GM21381 (cell line): Measurements from ENCODE around the gene TRPC4AP.
"Not testable (repeated sequence)": the region's sequence is repeated elsewhere in the genome, so short reads cannot be mapped to it uniquely, and the experiment has no call there.

Source experiments
- ATAC-seq: cut with Tn5 transposase; IDR thresholded peaks from one replicate; pipeline ENCODE4 v1.9.1; 2021; ENCODE audit warnings: mild to moderate bottlenecking, moderate library complexity; ENCODE audit not compliant: unreplicated experiment

The TRPC4AP gene, protein sequence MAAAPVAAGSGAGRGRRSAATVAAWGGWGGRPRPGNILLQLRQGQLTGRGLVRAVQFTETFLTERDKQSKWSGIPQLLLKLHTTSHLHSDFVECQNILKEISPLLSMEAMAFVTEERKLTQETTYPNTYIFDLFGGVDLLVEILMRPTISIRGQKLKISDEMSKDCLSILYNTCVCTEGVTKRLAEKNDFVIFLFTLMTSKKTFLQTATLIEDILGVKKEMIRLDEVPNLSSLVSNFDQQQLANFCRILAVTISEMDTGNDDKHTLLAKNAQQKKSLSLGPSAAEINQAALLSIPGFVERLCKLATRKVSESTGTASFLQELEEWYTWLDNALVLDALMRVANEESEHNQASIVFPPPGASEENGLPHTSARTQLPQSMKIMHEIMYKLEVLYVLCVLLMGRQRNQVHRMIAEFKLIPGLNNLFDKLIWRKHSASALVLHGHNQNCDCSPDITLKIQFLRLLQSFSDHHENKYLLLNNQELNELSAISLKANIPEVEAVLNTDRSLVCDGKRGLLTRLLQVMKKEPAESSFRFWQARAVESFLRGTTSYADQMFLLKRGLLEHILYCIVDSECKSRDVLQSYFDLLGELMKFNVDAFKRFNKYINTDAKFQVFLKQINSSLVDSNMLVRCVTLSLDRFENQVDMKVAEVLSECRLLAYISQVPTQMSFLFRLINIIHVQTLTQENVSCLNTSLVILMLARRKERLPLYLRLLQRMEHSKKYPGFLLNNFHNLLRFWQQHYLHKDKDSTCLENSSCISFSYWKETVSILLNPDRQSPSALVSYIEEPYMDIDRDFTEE

DNA sequence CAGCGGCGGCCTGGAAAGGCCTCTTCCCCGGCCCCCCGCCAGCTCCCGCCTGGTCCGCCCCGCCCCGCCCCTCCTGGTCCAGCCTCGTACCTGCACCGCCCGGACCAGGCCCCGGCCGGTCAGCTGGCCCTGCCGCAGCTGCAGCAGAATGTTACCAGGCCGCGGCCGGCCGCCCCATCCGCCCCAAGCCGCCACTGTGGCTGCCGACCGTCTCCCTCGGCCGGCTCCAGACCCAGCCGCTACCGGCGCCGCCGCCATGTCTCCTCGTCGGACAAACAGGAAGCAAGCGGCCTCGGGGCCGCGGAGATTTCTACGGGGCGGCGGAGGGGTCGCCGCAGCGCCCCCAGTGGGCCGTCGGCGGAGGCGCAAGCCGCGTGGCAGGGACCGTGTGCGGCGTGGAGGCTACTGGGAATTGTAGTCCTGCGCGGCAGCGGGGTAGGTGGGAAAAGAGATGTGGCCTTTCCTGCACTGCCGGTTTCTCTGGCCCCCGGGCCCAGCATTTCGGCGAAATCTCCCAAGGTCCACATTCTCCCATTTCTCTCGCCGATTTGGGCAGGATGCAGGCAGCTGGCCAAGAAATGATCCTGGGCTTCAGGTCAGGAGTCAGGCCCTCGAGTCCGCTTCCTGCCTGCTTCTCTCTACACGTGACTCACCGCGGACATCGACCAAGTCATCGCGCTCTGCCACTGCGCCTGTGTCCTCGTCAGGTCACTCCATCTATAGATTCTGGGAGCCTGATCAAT, at the start of gene TRPC4AP:
Gene TRPC4AP (minus strand): TSS at position 284 of the 743 bp plus-strand sequence. CDS start 26 bp downstream, at position 258.
- ATAC-seq = peak; percentile 91

DNA sequence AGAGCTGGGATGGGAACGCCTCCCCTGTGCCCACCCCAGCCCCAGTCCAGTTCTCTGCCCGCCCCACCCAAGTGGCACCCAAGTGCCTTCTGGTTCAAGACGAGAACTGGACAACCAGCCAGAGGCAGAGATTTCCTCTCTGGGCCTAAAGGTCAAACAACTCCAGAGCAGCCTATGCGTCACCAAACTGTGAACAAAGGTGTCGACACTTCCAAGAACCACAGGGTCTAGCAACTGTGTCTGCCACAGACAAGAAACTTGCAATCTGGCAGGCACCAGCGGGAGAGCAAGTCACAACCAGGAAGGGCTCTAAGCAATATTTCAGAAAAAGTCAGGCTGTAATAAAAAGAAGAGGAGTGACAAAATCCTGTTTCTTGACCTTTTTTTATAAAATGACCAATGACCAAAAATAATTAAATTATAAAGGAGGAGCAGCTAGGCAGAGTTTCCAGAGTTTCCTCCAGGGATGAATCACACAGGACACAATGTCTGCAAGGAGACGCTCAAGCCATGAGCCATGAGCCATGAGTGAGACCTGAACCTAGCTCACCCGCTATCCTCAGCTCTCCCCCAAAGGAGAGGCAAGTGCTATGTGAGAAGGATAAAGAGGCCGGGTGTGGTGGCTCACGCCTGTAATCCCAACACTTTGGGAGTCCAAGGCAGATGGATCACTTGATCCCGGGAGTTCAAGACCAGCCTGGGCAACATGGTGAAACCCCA, 43.4 kb upstream of the TRPC4AP start:
- no peak for ATAC-seq

DNA sequence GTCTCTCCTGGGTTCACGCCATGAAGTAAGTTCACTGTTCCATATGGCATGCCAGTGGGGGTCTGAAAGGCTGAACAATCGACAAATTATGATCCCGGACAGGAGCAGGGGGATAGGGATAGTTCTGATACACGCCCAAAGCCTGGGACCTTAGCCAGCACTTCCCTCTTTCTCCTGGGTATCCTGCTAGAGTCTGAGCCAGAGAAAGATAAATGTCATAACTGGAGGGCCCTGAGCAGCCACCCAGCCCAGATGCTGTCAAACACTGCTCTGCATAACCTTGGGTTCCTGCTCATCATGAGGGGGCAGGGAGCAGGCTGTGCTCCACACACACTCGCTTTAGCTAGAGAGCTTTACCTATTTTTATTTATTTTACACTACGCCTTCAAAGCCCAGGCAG, 42.3 kb upstream of the TRPC4AP start:
- no peak for ATAC-seq

DNA sequence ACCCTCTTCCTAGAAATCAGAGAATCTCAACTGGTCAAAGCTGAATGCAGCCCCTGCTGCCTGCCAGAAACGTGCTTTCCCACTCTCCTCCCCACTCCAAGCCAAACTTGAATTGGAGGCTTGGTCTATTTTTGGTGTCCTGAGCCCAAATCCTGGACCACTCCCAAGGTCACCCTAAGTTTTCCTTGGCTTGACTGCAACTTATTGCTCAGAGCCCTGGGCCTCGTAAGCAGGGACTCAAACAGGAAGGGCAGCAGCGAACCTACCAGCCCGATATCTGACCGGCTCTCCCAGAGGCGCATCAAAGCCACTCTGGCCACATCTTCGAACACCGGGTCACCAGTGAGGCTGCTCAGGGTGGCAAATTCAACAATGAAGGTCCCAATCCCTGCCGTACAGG, 41.9 kb upstream of the TRPC4AP start:
- no peak for ATAC-seq

DNA sequence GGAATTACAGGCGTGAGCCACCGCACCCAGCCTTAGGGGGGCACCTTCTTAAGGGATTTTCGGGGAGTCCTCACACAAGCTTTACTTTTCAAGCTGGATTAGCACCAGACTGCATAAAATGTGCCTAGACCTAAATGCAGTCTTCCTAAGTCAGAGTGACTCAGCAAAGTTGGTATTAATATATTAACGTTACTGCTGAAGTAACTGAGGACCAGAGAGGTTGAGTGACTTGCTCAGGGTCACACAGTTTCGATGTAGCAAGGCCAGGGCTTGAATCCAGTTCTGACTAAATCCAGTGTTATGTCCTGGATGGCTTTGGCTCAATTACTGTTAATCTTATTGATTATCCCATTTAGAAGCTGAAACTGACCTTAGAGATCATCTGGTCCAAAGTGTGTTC, 41.1 kb upstream of the TRPC4AP start:
- ATAC-seq = no peak

DNA sequence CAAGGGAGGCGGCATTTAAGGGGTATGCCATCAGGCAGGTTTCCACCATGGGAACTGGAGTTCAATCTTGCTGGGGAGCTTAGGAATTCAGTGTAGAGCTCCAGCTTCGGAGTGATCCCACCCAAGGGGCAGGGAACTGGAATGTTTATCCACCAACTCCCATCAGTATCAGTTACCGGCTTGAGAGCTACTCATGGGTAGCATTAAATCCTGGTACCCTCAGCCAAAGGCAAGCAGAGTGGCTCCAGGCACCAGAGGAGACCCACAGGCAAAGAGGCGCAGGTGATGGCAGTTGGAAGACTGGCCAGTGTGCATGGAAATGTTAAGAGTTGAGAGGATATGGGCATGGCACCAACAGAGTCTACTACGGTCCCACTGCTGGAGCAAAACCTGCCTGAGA, 40.4 kb upstream of the TRPC4AP start:
- ATAC-seq = no peak

DNA sequence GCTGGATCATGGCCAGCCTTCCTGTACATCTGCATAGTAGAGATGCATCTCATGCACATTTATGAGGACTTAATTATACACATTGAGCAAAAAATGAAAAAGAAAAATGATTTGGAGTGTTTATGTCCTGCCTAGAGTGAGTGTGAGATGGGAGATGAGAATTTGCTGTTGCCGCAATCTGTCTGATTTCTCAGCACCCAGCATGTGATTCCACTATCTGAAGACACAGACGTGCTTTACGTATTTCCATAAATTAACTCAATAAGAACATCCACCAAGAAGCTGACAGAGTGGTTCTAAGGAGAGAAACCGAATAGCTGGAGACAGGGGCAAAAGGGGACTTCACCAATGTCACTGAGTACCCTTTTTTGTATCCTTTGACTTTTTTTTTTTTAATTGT, 39.3 kb upstream of the TRPC4AP start:
- no peak for ATAC-seq

DNA sequence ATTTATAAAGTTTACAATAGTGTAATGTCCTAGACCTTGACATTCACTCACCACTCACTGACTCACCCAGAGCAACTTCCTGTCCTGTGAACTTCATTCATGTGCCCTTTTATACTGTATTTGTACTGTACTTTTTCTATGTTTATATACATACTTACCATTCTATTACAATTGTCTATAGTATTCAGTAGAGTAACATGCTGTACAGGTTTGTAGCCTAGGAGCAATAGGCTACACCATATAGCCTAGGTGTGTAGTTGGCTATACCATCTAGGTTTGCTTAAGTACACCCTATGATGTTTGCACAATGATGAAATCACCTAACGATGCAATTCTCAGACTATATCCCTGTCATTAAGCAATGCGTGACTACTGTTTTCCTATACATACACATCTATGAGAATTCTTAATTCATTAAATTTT, 37.1 kb upstream of the TRPC4AP start:
- ATAC-seq = no peak

DNA sequence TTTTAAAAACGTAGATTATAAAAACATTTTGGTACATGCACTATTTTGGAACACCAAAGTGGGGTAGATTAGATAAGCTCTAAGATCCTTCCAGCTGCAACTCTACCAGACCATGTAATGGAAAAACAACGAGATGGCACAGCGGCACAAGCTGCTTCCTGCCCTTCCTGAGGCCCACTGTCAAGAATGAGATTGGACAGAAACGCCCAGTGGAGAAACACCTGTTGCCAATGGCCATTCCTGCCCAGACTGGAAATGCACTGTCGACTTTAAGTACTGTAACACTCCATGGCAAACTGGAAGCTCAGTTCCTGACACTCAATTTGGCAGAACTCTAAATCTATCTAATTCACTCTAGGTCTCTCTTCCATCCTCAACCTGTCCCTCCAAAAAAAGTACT, 33.1 kb upstream of the TRPC4AP start:
- no peak for ATAC-seq

DNA sequence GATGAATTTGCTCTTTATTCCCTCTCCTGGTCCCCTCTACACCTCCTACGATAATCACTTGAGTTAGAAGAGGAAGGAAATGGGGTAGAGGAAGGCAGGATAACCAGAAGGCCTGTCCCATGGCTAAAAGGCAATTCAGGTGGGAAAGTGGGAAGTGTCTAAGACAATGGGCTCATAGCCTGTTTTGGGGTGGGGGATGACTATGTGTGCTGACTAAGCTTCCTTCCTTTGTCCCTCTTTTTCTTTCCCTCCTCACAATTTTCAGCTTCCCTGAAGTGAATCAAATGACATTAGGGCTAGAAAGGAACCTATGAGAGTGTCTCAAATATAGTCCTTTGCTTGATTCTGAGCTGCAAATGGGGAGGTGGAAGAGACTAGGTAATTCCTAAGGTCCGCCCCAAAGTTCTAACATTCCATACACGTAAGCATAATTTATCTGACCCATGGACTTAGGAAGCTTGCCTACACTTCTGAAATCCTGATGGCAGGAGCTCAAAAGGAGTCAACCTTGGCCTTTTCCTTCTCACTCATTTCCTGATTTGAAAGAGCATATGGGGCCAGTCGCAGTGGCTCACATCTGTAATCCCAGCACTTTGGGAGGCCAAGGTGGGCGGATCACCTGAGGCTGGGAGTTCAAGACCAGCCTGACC, 30.3 kb upstream of the TRPC4AP start:
- no peak for ATAC-seq

DNA sequence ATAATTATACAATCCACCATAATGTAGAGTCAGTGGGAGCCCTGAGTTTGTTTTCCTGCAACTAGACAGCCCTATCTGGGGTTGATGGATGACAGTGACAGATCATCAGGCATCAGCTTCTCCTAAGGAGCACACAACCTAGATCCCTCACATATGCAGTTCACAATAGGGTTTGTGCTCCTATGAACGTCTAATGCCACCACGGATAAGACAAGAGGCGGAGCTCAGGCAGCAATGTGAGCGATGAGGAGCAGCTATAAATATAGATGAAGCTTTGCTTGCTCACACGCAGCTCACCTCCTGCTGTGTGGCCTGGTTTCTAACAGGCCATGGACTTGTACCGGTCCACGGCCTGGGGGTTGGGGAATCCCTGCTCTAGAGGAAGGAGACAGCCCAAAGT, 28.6 kb upstream of the TRPC4AP start:
- ATAC-seq = no peak

DNA sequence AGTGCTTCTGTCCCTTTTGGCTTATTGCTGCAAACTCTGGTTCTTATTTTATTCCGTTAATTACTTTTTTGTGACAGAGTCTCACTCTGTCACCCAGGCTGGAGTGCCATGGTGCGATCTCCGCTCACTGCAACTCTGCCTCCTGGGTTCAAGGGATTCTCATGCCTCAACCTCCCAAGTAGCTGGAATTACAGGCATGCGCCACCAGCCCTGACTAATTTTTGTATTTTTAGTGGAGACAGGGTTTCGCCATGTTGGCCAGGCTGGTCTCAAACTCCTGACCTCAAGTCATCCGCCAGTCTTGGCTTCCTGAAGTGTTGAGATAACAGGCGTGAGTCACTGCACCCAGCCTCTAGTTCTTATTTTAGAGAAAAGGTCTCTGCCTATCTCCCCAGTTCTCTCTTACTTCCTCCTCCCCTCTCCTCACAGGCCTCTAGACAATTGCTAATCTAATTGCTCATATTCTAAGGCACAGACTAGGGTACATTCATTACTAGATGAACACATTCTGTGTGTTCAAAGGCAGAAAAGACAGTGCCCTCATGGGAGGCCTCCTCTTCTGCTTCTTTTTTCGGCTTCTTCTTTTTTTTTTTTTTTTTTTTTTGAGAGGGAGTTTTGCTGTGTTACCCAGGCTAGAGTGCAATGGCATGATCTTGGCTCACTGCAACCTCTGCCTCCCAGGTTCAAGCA, 27.6 kb upstream of the TRPC4AP start:
- ATAC-seq = no peak

DNA sequence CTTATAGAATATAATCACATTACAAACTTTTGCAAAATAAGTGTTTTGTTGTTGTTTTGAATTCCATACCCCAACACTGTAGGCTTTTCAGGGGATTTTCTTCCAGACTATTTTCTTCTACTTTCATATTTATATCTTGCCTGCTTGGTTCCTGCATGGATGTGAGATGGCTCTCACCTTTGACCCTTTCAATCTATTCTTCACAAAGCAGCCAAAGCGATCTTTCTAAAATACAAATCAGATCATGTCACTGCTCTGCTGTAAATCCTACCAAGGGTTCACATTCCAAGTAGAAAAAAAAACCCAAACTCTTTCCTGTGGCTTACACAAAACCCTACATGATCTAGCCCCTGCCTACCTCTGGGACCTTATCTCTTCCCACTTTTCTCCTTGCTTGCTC, 25.0 kb upstream of the TRPC4AP start:
- no peak for ATAC-seq

DNA sequence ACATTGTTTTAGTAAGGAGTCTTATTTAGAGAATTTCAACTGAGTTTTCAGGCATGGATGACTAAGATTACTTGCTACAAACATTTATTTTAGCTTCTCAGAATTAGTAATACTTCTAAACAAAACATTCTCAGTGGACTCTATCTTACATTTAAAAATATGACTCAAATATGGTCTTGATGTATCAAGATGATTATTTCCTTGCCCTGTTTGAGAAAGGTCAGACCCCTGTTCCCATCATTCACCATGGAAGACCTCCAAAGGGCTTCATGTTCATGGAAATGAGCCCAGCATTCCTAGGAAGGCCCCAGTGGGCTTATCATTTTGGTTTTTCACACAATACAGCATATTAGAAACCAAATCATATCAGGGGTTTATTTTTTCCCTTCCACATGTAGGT, 24.6 kb upstream of the TRPC4AP start:
- no peak for ATAC-seq

DNA sequence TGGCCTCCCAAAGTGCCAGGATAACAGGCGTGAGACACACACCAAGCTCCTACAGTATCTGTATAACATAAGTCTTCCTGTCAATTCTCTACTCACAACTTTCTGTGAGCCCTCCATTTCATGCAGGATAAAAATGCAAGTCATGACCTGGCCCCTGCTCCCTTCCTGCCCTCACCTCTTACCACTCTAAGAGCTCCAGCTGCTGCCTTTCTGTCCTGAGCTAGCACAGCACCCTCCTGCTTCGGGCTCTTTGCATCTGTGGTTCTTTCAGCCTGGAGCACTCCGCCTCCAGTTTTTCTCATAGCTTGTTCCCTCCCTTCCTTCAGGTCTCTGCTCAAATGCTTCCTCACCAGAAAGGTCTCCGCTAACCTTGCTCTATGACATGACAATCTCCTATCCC, 23.7 kb upstream of the TRPC4AP start:
- ATAC-seq = no peak

DNA sequence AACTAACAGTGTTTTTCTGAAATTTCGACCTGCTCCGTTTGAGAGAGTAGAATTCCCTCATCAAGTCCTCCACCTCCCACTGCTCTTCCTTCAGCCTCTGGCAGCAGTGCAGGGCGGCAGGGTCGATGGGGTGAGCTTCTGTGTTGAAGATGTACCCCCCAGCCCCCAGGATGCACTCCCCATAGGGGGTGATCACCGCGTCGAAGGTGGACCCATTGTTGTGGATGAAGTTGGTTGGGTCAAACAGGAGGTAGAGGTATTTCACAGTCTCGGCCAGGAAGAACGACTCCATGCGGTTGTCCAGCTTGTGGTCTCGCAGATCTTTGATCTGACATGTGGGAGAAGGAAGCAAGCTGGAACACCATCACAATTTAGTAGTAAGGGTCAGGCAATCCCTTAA, 23.0 kb upstream of the TRPC4AP start:
- no peak for ATAC-seq

DNA sequence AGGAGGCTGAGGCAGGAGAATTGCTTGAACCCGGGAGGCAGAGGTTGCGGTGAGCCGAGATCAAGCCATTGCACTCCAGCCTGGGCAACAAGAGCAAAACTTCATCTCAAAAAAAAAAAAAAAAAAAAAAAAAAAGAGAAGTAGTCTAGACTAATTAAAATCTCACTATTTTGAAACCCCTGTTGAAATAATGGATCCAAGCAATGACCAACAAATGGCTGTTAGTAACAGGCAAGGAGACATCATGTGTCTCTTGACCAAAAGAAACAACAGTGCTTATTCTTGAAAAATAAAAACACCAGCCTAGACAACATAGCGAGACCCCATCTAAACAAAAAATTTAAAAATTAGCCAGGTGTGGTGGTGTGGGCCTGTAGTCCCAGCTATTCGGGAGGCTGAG, 19.7 kb upstream of the TRPC4AP start:
- ATAC-seq = not testable (repeated sequence)

DNA sequence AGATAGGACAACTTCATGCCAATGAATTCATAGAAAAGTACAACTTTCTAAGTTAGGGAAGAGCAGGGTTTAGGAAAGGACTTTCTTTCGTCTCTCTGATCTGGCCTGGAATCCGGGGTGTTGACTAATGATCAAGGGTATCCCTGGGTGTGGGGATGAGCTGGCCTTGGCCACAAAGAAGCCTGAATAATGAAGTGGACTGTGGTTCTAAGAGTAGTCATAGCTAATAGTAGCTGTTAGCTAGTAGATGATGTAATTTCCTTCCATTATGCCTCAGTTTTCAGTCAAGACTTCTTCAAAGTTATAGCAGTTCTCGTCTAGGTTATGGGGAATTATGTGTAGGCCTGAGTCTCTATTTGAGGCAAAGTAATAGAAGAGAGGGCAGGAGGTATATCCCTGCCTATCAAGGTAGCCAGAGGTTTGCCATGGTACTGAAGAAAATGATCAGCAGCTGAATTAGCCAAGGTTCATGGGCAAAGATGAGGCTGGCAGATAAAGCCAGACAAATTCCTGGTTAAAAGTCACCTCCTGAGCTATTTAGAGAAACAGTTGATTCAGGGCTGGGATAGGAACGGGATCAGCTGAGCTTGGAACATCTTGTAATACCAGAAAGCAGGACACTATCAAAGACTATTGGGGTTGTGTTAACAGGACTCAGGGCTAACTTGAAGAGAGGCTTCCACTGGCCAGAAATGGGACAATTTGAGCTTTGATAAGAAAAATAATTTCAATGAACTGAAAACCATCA, 18.7 kb upstream of the TRPC4AP start:
- no peak for ATAC-seq

DNA sequence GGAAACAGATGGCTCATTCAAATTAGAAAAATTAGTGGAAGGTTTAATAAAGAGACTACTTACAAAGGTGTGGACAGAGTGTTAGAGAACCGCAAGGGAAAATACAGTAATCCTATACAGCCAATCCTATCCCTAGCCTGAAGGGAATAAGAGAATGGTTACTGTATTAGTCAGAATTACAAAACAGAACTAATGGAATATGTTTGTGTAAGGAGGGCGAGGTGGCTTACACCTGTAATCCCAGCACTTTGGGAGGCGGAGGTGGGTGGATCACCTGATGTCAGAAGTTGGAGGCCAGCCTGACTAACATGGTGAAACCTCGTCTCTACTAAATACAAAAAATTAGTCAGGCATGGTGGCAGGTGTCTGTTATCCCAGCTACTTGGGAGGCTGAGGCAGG, 16.3 kb upstream of the TRPC4AP start:
- ATAC-seq = no peak
